Activated CD8-positive, alpha-beta T cell treated with anti-CD3 and anti-CD28 coated beads, Interleukin-2, amount 10 ng/mL, durations not matched to agents 7 days and 5 days (primary cell): Measurements from ENCODE around the gene CIBAR2. TPM values are rescaled to one million over a fixed set of nuclear protein-coding genes. Genes with fewer than 3 reads are reported as not detected.

Experiments used
- ATAC-seq: fragments of 150-1000 bp; cut with Tn5 transposase; one replicate; pipeline ENCODE4 v1.10.0; 2021; ENCODE audit warnings: moderate library complexity
- CTCF ChIA-PET: fragments of 350-600 bp; sonication (Branson Sonifier 250); formaldehyde crosslinking; loops from one replicate; lab custom pipeline; 2021; ENCODE audit warnings: antibody characterized with exemption; lab: Charles Lee
- POLR2A ChIA-PET: fragments of 350-600 bp; sonication (Branson Sonifier 250); formaldehyde crosslinking; loops from one replicate; lab custom pipeline; 2021; ENCODE audit warnings: antibody characterized with exemption; lab: Charles Lee
- DNase-seq: peaks from one replicate; pipeline ENCODE4 v3.0.0-alpha.2; 2020
- H3K27ac Mint-ChIP-seq: one replicate; pipeline ENCODE4 v1.8.0; 2021; ENCODE audit warnings: mild to moderate bottlenecking, mixed read lengths
- H3K27me3 Mint-ChIP-seq: one replicate; pipeline ENCODE4 v1.8.0; 2021; ENCODE audit warnings: low read depth, mixed read lengths
- H3K36me3 Mint-ChIP-seq: one replicate; pipeline ENCODE4 v1.8.0; 2021; ENCODE audit warnings: low read depth, mixed read lengths
- H3K4me1 Mint-ChIP-seq: one replicate; pipeline ENCODE4 v1.8.0; 2021; ENCODE audit warnings: low read depth, mixed read lengths
- H3K4me3 Mint-ChIP-seq: one replicate; pipeline ENCODE4 v1.8.0; 2021; ENCODE audit warnings: mild to moderate bottlenecking, mixed read lengths
- H3K9me3 Mint-ChIP-seq: one replicate; pipeline ENCODE4 v1.8.0; 2022; ENCODE audit warnings: mixed read lengths; ENCODE audit not compliant: insufficient read depth
- total RNA-seq, 2 experiments: library from RNA; stranded (reverse); gene quantifications; one replicate each; pipeline ENCODE4 v1.2.3, GENCODE V29; 2021

CIBAR2 gene
- total RNA-seq, 2 experiments from 2014 or later: not detected

DNA sequence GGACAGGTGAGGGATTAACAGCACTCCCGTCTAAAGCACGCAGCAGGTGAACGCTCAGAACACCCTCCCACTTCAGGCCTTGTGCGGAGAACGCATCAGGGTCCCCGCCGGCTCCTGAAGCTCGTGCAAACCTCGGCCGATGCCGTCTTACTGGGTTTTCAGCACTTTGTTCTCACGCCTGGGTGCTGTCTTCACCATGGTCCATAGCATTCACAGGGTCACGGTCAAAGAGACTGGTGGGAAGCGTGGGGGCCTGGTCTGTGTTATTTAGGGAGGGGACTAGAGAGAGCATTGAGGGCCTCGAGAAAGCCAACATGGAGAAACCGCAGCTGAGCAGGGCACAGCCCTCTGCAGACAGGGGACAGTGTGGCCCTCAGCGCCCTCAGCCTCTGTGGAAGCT is 26.6 kb downstream of the CIBAR2 start:
- CTCF ChIA-PET: interaction anchor here (1.1 to 3.7 kb wide), 5 partner anchors 30 to 115 kb away, joined by 5 to 49 read pairs (median 10); partner anchors contain the start of genes KIAA0513 and ZDHHC7

DNA sequence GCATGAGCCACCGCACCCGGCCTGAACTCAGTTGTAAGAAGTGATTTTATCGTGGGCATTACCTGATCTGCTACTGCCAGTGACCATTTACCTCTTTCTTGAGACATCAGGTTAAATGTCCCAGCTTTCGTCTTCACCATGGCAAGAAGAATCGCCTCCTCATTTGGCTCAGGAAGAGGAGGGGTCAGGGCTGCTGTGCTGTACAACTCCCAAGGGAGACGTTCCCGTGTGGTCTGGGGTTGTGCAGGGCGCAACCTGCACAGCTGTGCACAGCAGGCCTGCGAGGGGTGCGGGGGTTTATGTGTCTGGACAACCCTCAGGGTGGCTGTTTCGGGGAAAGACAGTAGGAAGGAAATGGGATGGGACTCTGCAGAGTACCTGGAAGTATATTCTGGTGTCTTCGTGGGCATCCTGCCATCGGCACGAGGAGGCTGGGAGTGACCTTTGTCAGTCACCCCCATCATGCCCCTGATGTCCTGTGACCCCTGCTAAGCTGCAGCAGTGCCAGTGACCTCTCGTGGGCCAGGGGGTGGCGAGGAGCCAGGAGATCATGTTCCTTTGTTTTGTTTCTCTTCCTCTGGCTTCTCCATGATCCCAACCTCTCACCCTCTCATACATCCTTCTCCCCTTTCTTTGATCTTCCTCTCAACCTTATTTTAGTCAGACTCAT is 27.3 kb downstream of the CIBAR2 start:
- no peak overlapping the region for H3K4me3 Mint-ChIP-seq
- CTCF ChIA-PET: interaction anchor here (1.1 to 3.7 kb wide), 5 partner anchors 29 to 114 kb away, joined by 5 to 49 read pairs (median 10); partner anchors contain the start of genes KIAA0513 and ZDHHC7
- no peak overlapping the region for H3K27ac Mint-ChIP-seq
- no peaks in the 10 kb centered on the region for H3K27me3 Mint-ChIP-seq
- ATAC-seq: no peak
- H3K9me3 Mint-ChIP-seq: no peaks in the 10 kb centered on the region
- peaks cover 14% of the 10 kb centered on the region for H3K4me1 Mint-ChIP-seq
- POLR2A ChIA-PET: no interaction called here
- no peak for DNase-seq
- H3K36me3 Mint-ChIP-seq: no peaks in the 10 kb centered on the region

More for the DNA sequence above, 26.6 kb downstream of the CIBAR2 start:
- Mint-ChIP-seq H3K4me3 (no peak overlapping the region), H3K36me3 (no peaks in the 10 kb centered on the region), H3K4me1 (peaks cover 21% of the 10 kb centered on the region), H3K9me3 (no peaks in the 10 kb centered on the region), H3K27ac (no peak overlapping the region), H3K27me3 (no peaks in the 10 kb centered on the region)
- no peak for DNase-seq
- POLR2A ChIA-PET: no interaction called here
- no peak for ATAC-seq

DNA sequence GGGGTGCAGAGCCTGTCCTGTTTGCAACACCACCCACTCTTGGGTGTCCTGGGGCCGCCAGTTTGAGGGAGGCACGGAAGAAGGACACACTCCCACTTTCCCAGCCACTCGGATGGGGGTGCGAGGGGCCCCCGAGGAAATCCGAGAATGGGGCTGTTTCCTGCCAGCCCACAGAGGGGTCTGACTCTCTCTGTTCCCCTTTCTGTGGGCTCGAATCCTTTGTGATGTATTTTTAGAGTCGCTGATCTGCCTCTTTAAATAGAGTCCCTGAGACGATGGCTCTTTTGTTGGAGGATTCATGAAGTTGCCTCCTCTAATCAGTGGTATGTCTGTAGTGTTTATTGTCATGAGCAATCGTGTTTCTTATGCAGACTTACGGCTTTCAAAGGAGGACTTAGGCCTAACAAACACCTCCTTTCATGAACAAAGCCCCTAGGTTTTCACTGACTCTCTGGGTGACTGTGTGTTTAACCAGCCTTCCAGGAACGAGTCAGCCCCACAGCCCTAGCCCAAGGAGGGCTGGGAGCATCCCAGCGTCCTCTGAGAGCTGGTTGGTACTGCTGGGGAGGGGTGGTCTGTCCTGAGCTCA is 29.1 kb downstream of the CIBAR2 start:
- no peak overlapping the region for H3K27ac Mint-ChIP-seq
- H3K4me3 Mint-ChIP-seq: no peak overlapping the region
- CTCF ChIA-PET: no interaction called here
- DNase-seq: no peak
- no peak for ATAC-seq
- no peaks in the 10 kb centered on the region for H3K9me3 Mint-ChIP-seq
- no peaks in the 10 kb centered on the region for H3K36me3 Mint-ChIP-seq
- H3K4me1 Mint-ChIP-seq: peaks cover 14% of the 10 kb centered on the region
- H3K27me3 Mint-ChIP-seq: no peaks in the 10 kb centered on the region
- POLR2A ChIA-PET: no interaction called here

GRCh38 chr16:85082173-85083050 is 29.9 kb downstream of the CIBAR2 start:
- Mint-ChIP-seq H3K27ac (no peak overlapping the region), H3K27me3 (no peaks in the 10 kb centered on the region), H3K36me3 (no peaks in the 10 kb centered on the region), H3K9me3 (no peaks in the 10 kb centered on the region), H3K4me3 (no peak overlapping the region), H3K4me1 (peaks cover 14% of the 10 kb centered on the region)
- no peak for DNase-seq
- no peak for ATAC-seq
- ChIA-PET POLR2A (no interaction called here), CTCF (no interaction called here)

GRCh38 chr16:85081765-85082164 is 30.5 kb downstream of the CIBAR2 start:
- H3K4me1 Mint-ChIP-seq: peaks cover 9% of the 10 kb centered on the region
- no peak for DNase-seq
- no peak for ATAC-seq
- no peaks in the 10 kb centered on the region for H3K27me3 Mint-ChIP-seq
- ChIA-PET POLR2A (no interaction called here), CTCF (no interaction called here)
- H3K27ac Mint-ChIP-seq: no peak overlapping the region
- no peaks in the 10 kb centered on the region for H3K9me3 Mint-ChIP-seq
- no peaks in the 10 kb centered on the region for H3K36me3 Mint-ChIP-seq
- H3K4me3 Mint-ChIP-seq: no peak overlapping the region

DNA sequence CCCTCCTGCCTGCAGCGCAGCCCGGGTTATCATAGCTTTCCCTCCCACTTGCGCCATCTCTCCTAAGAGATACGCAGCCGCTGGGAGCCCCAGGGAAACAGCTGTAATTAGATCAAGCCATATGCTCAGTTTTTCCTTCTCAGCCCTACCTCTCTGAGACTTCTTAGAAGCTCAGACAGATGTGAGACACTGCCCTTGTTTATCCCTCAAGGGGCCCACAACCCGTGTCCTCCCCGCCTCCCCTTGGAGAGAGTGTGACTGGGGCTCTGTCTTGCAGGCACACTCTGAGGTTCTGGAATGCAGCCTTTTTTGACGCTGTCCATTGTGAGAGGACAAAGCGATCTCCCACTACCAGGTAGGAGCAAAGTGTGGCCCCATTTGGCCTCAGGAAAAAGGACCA is 31.2 kb downstream of the CIBAR2 start:
- peaks cover 4% of the 10 kb centered on the region for H3K4me1 Mint-ChIP-seq
- CTCF ChIA-PET: no interaction called here
- POLR2A ChIA-PET: no interaction called here

DNA sequence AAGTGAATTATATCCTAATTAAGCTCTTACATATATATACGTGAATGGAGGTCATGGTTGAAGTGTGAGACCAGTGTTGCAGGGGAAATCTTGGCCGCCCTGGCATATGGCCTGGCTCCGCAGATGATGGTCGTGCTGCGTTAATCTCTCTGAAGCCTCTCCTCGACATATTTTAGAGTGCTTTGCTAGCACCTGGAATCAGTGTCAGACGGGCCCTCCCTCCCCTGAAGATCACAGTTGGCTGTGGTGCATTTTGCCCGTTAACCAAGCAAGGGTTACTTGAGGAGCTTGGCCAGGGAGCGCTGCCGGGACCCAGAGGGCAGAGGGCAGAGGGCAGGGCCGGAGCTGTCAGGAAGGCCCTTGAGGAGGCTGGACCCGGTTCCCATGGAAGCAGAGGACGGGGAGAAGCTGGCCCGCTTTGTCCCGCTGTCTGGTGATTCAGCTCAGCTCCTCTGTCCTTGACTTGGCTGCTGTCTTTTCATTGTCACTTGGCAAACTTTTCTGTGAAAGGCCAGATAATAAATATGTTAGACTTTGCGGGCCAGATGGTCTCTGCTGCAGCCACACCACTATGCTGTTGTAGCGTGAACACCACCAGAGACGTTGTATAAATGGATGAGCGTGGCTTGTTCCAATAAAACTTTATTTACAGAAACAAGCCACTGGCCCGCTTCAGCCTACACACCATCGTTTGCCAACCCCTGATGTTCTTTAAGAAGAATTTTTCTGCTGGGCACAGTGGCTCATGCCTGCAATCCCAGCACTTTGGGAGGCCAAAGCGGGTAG is 32.3 kb downstream of the CIBAR2 start:
- Mint-ChIP-seq H3K4me1 (peaks cover 4% of the 10 kb centered on the region), H3K27ac (no peak overlapping the region), H3K36me3 (no peaks in the 10 kb centered on the region), H3K4me3 (no peak overlapping the region), H3K27me3 (no peaks in the 10 kb centered on the region), H3K9me3 (no peaks in the 10 kb centered on the region)
- POLR2A ChIA-PET: no interaction called here
- CTCF ChIA-PET: interaction anchor here (0.6 to 1.1 kb wide), 3 partner anchors 24 to 165 kb away, joined by 3 read pairs; no protein-coding TSS in a partner anchor
- DNase-seq (no peak), ATAC-seq (no peak)

More for the DNA sequence above, 31.2 kb downstream of the CIBAR2 start:
- Mint-ChIP-seq H3K27me3 (no peaks in the 10 kb centered on the region), H3K4me3 (no peak overlapping the region), H3K9me3 (no peaks in the 10 kb centered on the region), H3K36me3 (no peaks in the 10 kb centered on the region), H3K27ac (no peak overlapping the region)
- no peak for DNase-seq
- ATAC-seq: no peak

GRCh38 chr16:85078952-85079351 is 33.3 kb downstream of the CIBAR2 start:
- Mint-ChIP-seq H3K4me3 (no peak overlapping the region), H3K4me1 (peaks cover 4% of the 10 kb centered on the region), H3K27ac (no peak overlapping the region), H3K27me3 (no peaks in the 10 kb centered on the region), H3K36me3 (peaks cover 3% of the 10 kb centered on the region), H3K9me3 (no peaks in the 10 kb centered on the region)
- CTCF ChIA-PET: interaction anchor here (1.1 kb wide), 1 partner anchor 166 kb away, joined by 3 read pairs; no protein-coding TSS in a partner anchor
- POLR2A ChIA-PET: no interaction called here
- ATAC-seq: no peak
- no peak for DNase-seq

DNA sequence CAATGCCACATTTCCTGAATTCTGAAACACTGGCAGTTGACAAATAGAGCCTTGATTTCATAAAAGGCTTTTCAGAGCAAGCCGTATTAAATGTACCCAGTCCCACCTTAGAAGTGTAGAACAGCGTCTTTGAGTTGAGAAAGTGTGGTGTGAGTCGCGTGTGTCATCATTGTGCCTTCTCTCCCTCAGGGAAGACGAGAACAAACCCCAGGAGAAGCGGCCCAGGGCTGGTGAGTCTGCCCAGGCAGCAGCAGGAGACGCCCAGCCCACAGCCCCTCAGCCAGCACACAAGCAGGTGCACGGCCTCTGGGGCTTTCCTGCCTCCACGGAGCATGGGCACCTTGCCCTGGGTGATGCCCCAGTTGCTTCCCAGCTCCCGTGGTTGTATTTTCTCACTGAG is 34.0 kb downstream of the CIBAR2 start:
- Mint-ChIP-seq H3K9me3 (no peaks in the 10 kb centered on the region), H3K27ac (no peak overlapping the region), H3K4me3 (no peak overlapping the region), H3K36me3 (peaks cover 3% of the 10 kb centered on the region), H3K4me1 (peaks cover 1% of the 10 kb centered on the region), H3K27me3 (no peaks in the 10 kb centered on the region)
- ChIA-PET POLR2A (no interaction called here), CTCF (interaction anchor here (1.2 kb wide), 1 partner anchor 9 kb away, joined by 3 read pairs; no protein-coding TSS in a partner anchor)
- DNase-seq: no peak
- no peak for ATAC-seq

DNA sequence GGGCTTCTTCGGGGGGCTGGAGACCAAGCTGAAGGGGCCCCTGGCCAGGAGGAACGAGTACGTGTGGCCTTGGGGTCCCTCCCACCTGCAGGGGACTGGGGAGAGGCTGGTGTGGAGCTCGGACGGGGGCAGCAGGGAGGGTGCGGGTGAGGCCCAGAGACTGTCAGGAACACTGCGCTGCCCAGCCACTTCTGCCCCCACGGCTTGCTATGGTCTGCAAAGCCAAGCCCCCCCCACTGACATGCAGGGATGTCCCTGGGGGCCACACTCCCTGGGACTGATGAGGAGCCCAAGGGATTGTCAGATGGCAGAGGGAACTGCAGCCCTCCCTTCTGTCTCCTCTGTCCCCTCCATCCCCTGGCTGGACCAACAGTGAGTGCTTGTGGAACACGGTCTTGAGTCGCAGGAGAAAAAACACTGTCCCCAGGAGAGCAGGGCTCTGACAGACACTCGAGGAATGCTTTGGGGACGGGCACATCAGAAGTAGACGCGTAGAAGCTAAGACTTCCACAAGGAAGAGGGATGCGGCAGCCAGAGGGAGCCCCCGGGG is 34.6 kb downstream of the CIBAR2 start:
- ChIA-PET POLR2A (no interaction called here), CTCF (interaction anchor here (1.2 kb wide), 1 partner anchor 9 kb away, joined by 3 read pairs; no protein-coding TSS in a partner anchor)
- Mint-ChIP-seq H3K27me3 (no peaks in the 10 kb centered on the region), H3K4me1 (no peaks in the 10 kb centered on the region), H3K4me3 (no peak overlapping the region), H3K9me3 (no peaks in the 10 kb centered on the region), H3K27ac (no peak overlapping the region), H3K36me3 (peaks cover 3% of the 10 kb centered on the region)
- ATAC-seq (no peak), DNase-seq (no peak)

DNA sequence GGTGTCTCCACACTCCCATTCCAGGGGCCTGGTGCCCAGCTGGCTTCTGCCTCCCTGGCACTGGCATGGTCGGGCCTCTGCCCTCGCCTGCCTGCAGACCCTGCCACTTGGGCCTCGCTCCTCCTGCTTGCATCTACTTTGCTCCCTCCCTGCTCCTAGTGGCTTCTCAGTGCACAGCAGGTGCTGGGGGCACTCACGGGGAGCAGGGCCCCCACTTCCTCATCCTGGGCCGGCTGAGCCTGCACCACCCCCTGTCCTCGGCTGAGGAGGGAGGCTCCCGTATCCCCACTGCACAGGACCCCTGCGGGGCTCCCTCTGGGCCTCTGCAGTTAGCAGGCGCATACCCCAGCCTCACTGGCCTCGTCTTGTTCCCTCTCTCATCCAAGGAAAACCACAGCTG is 35.2 kb downstream of the CIBAR2 start:
- ChIA-PET POLR2A (no interaction called here), CTCF (no interaction called here)
- Mint-ChIP-seq H3K36me3 (peaks cover 3% of the 10 kb centered on the region), H3K4me1 (no peaks in the 10 kb centered on the region), H3K9me3 (no peaks in the 10 kb centered on the region), H3K4me3 (no peak overlapping the region), H3K27me3 (no peaks in the 10 kb centered on the region), H3K27ac (no peak overlapping the region)
- no peak for ATAC-seq
- DNase-seq: no peak
